OCI-LY3 (cell line): ENCODE results near the gene KLHL13.

Experiments used
- EZH2phosphoT487 ChIP-seq: fragments of 200-600 bp; shearing (Covaris generic); IDR thresholded peaks from 2 replicates; pipeline ENCODE4 v1.6.1; 2018; ENCODE audit warnings: antibody characterized with exemption, mixed run types, low read depth
- TF ChIP-seq, protein P1 (sequence below): fragments of 200-600, 300-600 bp; sonication (generic); IDR thresholded peaks from 2 replicates; pipeline ENCODE4 v1.5.1; 2014; ENCODE audit warnings: antibody characterized with exemption, low read length, low read depth

DNA sequence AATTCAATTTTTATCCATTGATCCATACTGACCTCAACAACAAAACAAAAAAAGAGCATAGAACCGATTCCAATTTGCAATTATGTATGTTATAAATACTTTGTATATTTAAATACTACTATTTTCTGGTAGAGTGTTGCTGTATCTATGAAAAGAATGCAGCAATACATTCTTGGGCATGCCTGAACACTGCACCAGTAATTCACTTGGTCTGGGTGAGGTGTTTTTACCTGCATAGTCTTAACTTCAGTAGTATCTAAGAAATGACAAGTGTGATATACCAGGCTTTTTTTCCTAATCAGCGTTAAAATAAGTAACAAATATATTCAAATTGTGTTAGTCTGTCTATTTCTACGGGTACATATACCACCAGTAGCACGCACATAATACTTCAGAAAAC is 120.2 kb downstream of the KLHL13 start:
- TF ChIP-seq EZH2phosphoT487, result no peak
- TF ChIP-seq, protein P1, sequence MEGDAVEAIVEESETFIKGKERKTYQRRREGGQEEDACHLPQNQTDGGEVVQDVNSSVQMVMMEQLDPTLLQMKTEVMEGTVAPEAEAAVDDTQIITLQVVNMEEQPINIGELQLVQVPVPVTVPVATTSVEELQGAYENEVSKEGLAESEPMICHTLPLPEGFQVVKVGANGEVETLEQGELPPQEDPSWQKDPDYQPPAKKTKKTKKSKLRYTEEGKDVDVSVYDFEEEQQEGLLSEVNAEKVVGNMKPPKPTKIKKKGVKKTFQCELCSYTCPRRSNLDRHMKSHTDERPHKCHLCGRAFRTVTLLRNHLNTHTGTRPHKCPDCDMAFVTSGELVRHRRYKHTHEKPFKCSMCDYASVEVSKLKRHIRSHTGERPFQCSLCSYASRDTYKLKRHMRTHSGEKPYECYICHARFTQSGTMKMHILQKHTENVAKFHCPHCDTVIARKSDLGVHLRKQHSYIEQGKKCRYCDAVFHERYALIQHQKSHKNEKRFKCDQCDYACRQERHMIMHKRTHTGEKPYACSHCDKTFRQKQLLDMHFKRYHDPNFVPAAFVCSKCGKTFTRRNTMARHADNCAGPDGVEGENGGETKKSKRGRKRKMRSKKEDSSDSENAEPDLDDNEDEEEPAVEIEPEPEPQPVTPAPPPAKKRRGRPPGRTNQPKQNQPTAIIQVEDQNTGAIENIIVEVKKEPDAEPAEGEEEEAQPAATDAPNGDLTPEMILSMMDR, result no peak
